Measurements from ENCODE around the gene ALDH3A2.

ALDH3A2 gene

DNA sequence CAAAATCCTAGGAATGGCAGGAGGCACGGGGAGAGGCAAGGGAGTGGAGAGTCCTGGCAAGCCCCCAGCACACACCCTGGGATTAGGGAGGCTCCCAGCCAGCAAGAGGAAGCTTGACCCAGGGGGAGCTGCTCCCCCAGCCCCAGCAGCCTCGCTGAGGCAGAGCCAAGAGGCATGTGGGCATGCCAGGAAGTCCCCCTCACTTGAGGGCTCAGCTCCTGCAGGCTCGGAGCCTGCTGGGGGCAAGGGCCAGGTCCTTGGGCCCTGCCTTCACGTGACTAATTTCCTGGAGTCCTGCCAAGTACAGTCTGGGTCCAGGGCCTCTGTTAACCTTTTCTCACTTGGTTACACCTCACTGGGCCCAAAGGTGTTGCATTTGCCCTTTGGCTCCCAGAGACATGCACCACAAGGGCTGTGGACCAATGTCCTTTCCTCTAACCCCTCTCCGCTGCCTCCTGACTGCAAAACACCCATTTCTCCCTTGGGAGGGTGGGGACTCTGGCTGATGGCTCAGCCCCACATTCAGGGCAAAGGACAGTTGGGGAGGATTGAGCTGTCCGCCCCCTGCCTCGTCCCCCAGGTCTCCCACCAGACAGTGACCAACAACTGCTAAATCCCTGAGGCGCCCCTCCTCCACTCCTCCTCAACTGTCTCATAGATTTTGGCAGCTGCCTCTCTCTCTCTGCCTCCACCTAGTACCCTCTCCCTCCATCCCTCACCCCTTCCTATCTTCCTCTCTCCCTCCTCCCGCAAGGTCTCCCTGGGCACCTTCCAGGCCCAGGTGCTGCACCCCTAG lies 72.3 kb downstream of the ALDH3A2 start:
- no peak for ATAC-seq

GRCh38 chr17:19723964-19724363 lies 75.4 kb downstream of the ALDH3A2 start:
- TF ChIP-seq SNAI2 (CRISPR knock-in tag; IDR thresholded peaks at IDR 0.05), result no peak
- ATAC-seq, result no peak

More for the DNA sequence above, 72.3 kb downstream of the ALDH3A2 start:
- TF ChIP-seq ZNF70 (CRISPR knock-in tag; IDR thresholded peaks at IDR 0.05) (no peak), RARB (CRISPR knock-in tag; IDR thresholded peaks at IDR 0.05) (no peak), OSR1 (CRISPR knock-in tag; IDR thresholded peaks at IDR 0.05) (no peak), BACH2 (CRISPR knock-in tag; IDR thresholded peaks at IDR 0.05; ENCODE audit: borderline replicate concordance) (no peak), ZNF8 (CRISPR knock-in tag; IDR thresholded peaks at IDR 0.05) (no peak), ZNF565 (CRISPR knock-in tag; conservative IDR thresholded peaks at IDR 0.05; ENCODE audit: low read depth) (no peak), ISL1 (CRISPR knock-in tag; IDR thresholded peaks at IDR 0.05) (no peak), ZC3H10 (CRISPR knock-in tag; IDR thresholded peaks at IDR 0.05) (no peak), ESRRG (CRISPR knock-in tag; IDR thresholded peaks at IDR 0.05) (no peak), SNAI2 (CRISPR knock-in tag; IDR thresholded peaks at IDR 0.05) (no peak), PPARA (CRISPR knock-in tag; IDR thresholded peaks at IDR 0.05; ENCODE audit: borderline replicate concordance) (no peak), POU6F1 (CRISPR knock-in tag; IDR thresholded peaks at IDR 0.05; ENCODE audit: borderline replicate concordance, low read depth) (no peak), TOX (CRISPR knock-in tag; IDR thresholded peaks at IDR 0.05; ENCODE audit: borderline replicate concordance) (no peak), PATZ1 (CRISPR knock-in tag; IDR thresholded peaks at IDR 0.05; ENCODE audit: borderline replicate concordance) (no peak), ARNTL (CRISPR knock-in tag; IDR thresholded peaks at IDR 0.05; ENCODE audit: borderline replicate concordance, low read depth) (no peak), GLIS3 (CRISPR knock-in tag; IDR thresholded peaks at IDR 0.05) (no peak), CSDC2 (CRISPR knock-in tag; IDR thresholded peaks at IDR 0.05) (no peak), ZFP30 (CRISPR knock-in tag; IDR thresholded peaks at IDR 0.05) (no peak)
- TF ChIP-seq, protein P1, sequence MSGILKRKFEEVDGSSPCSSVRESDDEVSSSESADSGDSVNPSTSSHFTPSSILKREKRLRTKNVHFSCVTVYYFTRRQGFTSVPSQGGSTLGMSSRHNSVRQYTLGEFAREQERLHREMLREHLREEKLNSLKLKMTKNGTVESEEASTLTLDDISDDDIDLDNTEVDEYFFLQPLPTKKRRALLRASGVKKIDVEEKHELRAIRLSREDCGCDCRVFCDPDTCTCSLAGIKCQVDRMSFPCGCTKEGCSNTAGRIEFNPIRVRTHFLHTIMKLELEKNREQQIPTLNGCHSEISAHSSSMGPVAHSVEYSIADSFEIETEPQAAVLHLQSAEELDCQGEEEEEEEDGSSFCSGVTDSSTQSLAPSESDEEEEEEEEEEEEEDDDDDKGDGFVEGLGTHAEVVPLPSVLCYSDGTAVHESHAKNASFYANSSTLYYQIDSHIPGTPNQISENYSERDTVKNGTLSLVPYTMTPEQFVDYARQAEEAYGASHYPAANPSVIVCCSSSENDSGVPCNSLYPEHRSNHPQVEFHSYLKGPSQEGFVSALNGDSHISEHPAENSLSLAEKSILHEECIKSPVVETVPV (CRISPR knock-in tag; IDR thresholded peaks at IDR 0.05), result no peak
- TF ChIP-seq, protein P2, sequence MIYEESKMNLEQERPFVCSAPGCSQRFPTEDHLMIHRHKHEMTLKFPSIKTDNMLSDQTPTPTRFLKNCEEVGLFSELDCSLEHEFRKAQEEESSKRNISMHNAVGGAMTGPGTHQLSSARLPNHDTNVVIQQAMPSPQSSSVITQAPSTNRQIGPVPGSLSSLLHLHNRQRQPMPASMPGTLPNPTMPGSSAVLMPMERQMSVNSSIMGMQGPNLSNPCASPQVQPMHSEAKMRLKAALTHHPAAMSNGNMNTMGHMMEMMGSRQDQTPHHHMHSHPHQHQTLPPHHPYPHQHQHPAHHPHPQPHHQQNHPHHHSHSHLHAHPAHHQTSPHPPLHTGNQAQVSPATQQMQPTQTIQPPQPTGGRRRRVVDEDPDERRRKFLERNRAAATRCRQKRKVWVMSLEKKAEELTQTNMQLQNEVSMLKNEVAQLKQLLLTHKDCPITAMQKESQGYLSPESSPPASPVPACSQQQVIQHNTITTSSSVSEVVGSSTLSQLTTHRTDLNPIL (CRISPR knock-in tag; IDR thresholded peaks at IDR 0.05; ENCODE audit: low read depth), result no peak

DNA sequence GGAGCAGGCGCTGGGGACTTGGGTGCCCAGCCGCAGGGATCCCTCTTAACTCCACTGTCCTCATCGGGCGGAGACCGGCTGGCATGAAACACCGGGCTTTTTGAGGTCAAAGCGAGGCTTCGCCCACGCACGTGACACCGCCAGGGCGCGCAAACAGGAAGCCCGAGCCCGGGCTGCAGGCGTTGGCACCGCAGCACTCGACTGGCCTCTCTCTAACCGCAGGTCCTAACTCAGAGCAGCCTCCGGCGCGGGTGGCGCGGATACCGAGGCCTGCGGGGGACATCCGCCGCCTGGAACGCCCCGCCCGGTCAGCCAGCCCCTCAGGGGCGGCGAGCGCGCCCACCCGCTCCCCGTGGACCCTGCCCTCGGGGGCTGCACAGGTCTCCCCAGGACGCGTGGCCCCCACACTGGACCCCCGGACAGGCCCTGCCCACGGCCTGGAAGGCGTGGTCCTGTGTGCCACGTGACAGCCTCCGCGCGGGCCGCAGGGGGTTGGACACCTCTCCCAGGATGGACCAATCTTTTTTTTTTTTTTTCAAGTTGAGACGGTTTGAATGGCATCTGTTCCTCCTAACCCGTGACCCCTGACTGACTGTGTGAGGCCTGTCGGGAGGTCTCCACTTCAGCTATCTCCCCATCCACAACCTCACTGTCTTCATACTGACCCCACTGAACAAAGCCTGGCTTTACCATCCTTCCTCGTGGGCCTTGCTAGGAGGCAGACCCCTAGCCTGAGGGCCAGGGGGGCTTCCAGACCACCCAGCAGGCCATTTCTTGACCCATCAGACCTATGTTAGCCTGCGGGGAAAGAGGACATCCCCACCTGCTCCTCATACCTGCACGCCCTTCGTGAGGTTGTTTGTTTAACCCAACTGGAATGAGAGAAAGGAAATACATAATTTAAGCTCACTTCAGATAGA lies 76.2 kb downstream of the ALDH3A2 start:
- ATAC-seq, result no peak
- TF ChIP-seq ZFP3 (CRISPR knock-in tag; IDR thresholded peaks at IDR 0.05), result no peak
- no peak for TF ChIP-seq BACH2 (CRISPR knock-in tag; IDR thresholded peaks at IDR 0.05; ENCODE audit: borderline replicate concordance)
- no peak for TF ChIP-seq ZFP30 (CRISPR knock-in tag; IDR thresholded peaks at IDR 0.05)
- no peak for TF ChIP-seq RARB (CRISPR knock-in tag; IDR thresholded peaks at IDR 0.05)
- no peak for TF ChIP-seq PPARA (CRISPR knock-in tag; IDR thresholded peaks at IDR 0.05; ENCODE audit: borderline replicate concordance)
- TF ChIP-seq, protein P3, sequence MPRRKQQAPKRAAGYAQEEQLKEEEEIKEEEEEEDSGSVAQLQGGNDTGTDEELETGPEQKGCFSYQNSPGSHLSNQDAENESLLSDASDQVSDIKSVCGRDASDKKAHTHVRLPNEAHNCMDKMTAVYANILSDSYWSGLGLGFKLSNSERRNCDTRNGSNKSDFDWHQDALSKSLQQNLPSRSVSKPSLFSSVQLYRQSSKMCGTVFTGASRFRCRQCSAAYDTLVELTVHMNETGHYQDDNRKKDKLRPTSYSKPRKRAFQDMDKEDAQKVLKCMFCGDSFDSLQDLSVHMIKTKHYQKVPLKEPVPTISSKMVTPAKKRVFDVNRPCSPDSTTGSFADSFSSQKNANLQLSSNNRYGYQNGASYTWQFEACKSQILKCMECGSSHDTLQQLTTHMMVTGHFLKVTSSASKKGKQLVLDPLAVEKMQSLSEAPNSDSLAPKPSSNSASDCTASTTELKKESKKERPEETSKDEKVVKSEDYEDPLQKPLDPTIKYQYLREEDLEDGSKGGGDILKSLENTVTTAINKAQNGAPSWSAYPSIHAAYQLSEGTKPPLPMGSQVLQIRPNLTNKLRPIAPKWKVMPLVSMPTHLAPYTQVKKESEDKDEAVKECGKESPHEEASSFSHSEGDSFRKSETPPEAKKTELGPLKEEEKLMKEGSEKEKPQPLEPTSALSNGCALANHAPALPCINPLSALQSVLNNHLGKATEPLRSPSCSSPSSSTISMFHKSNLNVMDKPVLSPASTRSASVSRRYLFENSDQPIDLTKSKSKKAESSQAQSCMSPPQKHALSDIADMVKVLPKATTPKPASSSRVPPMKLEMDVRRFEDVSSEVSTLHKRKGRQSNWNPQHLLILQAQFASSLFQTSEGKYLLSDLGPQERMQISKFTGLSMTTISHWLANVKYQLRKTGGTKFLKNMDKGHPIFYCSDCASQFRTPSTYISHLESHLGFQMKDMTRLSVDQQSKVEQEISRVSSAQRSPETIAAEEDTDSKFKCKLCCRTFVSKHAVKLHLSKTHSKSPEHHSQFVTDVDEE (CRISPR knock-in tag; IDR thresholded peaks at IDR 0.05), result no peak
- TF ChIP-seq, protein P1 (CRISPR knock-in tag; IDR thresholded peaks at IDR 0.05), result no peak
- no peak for TF ChIP-seq TOX (CRISPR knock-in tag; IDR thresholded peaks at IDR 0.05; ENCODE audit: borderline replicate concordance)
- TF ChIP-seq CSDC2 (CRISPR knock-in tag; IDR thresholded peaks at IDR 0.05), result no peak
- no peak for TF ChIP-seq TCF4 (CRISPR knock-in tag; IDR thresholded peaks at IDR 0.05; ENCODE audit: borderline replicate concordance)
- TF ChIP-seq, protein P2 (CRISPR knock-in tag; IDR thresholded peaks at IDR 0.05; ENCODE audit: low read depth), result no peak
- TF ChIP-seq ARNTL (CRISPR knock-in tag; IDR thresholded peaks at IDR 0.05; ENCODE audit: borderline replicate concordance, low read depth), result no peak

All from SK-N-SH treated with all-trans-retinoic acid at 6 μM for 48 hours (cell line).